Measurements from ENCODE around the gene PPP1CA. TPM values are rescaled to one million over a fixed set of nuclear protein-coding genes. Genes with fewer than 3 reads are reported as not detected.

Gene PPP1CA
- total RNA-seq, 1 experiment from 2014 or later = 238 TPM

- TF ChIP-seq RAD21 (IDR thresholded peaks at IDR 0.05; ENCODE audit: low read depth) (no peak), YY1 (IDR thresholded peaks at IDR 0.05; ENCODE audit: extremely low read depth, insufficient replicate concordance, low read depth, low read length) (no peak), EZH2 (IDR thresholded peaks at IDR 0.05) (no peak), CBX3 (IDR thresholded peaks at IDR 0.05; ENCODE audit: low read depth) (no peak), SIN3A (IDR thresholded peaks at IDR 0.05; ENCODE audit: low read depth) (no peak), CEBPB (IDR thresholded peaks at IDR 0.05; ENCODE audit: low read depth) (no peak), ZBTB33 (IDR thresholded peaks at IDR 0.05; ENCODE audit: extremely low read depth, insufficient replicate concordance, low read length) (no peak), FOSL1 (IDR thresholded peaks at IDR 0.05; ENCODE audit: low read depth) (no peak)
Observed at GRCh38 chr11:67387518-67387917, 14.1 kb downstream of the PPP1CA start (continued).

- ChIA-PET CTCF (interaction anchor here (1.1 to 1.5 kb wide), 3 partner anchors 15 to 30 kb away, joined by 3 to 8 read pairs (median 4); partner anchors contain the start of gene PPP1CA), RAD21 (ENCODE audit: low non-redundant PET in 1 of 2, low total read pairs in 2 of 2, uncharacterized antibody in 2 of 2, unreplicated experiment in 2 of 2) (no interaction called here), POLR2A (interaction anchor here (0.7 to 2.1 kb wide), 3 partner anchors 10 to 32 kb away, joined by 3 to 7 read pairs (median 3); partner anchors contain the start of gene PPP1CA)
- Histone ChIP-seq H3K36me3 (ENCODE audit: control insufficient read depth in 1 of 2, insufficient read depth in 2 of 2, low read length in 2 of 2) (no peaks in the 10 kb centered on the region), H3K9ac (ENCODE audit: low read length) (no peak overlapping the region), H3K27ac (ENCODE audit: low read depth, low read length) (no peak overlapping the region), H3K79me2 (ENCODE audit: insufficient read depth, low read length) (peaks cover 6% of the 10 kb centered on the region; the same call in 1 of the 2 replicates), H3K9me2 (ENCODE audit: insufficient read depth) (no peaks in the 10 kb centered on the region), H2AFZ (ENCODE audit: low read depth, low read length, poor library complexity, severe bottlenecking) (no peak overlapping the region), H3K27me3 (ENCODE audit: insufficient read depth, low read length) (no peaks in the 10 kb centered on the region), H3K4me3 (replicated peaks in 1 of 2; ENCODE audit: low read depth in 1 of 2, low read length in 2 of 2) (no peak overlapping the region), H4K20me1 (ENCODE audit: insufficient read depth) (no peaks in the 10 kb centered on the region), H3K4me2 (ENCODE audit: low read length) (no peak overlapping the region), H3K9me3 (ENCODE audit: control insufficient read depth in 1 of 2, insufficient read depth in 1 of 2, low read depth in 1 of 2, low read length in 2 of 2) (no peaks in the 10 kb centered on the region), H3K4me1 (ENCODE audit: control insufficient read depth in 1 of 2, insufficient read depth in 2 of 2, low read length in 2 of 2) (peaks cover 17 to 45% of the 10 kb centered on the region in 2 experiments)
- no peak for TF ChIP-seq ZBTB33 (IDR thresholded peaks at IDR 0.05; ENCODE audit: extremely low read depth, insufficient replicate concordance, low read length)
- BruUV-seq (replicated peaks) = no TSS peak
- DNase-seq (ENCODE audit: low read depth, low spot score) (no peak), ATAC-seq (no peak)
- intact Hi-C loops (cut with micrococcal nuclease) = no loop called here
Observed at GRCh38 chr11:67387069-67387468, 14.6 kb downstream of the PPP1CA start.
